GM19328 (cell line): ENCODE measurements around the gene PACSIN1.
"Not testable (repeated sequence)": the region's sequence is repeated elsewhere in the genome, so short reads cannot be mapped to it uniquely, and the experiment has no call there.

Experiments
- ATAC-seq: cut with Tn5 transposase; IDR thresholded peaks from one replicate; pipeline ENCODE4 v1.9.1; 2021; ENCODE audit warnings: mild to moderate bottlenecking, moderate library complexity; ENCODE audit not compliant: unreplicated experiment

Gene PACSIN1

GRCh38 chr6:34484899-34485298, 19.0 kb downstream of the PACSIN1 start:
- ATAC-seq = no peak

DNA sequence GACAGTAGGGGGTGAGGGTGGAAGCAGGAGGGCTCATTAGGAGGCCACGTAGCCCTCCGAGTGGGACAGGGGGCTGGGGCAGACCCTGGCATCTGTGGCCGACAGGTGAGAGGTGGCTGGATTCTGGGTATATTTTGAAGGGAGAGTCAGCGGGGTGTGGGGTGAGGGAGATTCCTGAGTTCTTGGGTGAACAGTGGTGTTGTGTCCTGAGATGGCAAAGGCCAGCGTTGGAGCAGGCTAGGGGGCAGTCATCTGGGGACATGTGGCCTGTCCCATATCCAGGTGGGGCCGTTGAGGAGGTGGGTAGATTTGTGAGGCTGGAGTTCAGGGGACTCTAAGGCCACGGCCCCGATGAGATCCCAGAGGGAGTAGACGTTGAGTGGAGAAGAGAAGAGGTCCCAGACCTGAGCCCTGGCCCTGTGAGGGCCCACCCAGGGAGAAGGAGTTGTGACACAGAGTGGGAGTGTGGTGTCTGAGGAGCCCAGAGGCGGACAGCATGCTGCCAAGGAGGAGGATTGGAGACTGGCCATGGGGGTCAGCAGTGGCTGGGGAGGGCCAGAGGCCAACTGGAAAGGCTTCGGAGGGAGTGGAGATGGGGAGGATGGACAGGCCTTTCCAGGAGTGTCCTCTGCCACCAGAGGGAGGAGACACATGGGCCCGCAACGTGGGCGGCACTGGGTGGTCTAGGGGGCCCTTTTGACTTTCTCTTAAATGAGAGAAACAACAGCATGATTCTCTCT, 19.6 kb downstream of the PACSIN1 start:
- ATAC-seq = no peak

- no peak for ATAC-seq
Observed at GRCh38 chr6:34486106-34486740, 20.3 kb downstream of the PACSIN1 start.

- not testable (repeated sequence) for ATAC-seq
Observed at GRCh38 chr6:34486886-34487285, 21.0 kb downstream of the PACSIN1 start.

GRCh38 chr6:34487536-34487935, 21.7 kb downstream of the PACSIN1 start:
- ATAC-seq = no peak

DNA sequence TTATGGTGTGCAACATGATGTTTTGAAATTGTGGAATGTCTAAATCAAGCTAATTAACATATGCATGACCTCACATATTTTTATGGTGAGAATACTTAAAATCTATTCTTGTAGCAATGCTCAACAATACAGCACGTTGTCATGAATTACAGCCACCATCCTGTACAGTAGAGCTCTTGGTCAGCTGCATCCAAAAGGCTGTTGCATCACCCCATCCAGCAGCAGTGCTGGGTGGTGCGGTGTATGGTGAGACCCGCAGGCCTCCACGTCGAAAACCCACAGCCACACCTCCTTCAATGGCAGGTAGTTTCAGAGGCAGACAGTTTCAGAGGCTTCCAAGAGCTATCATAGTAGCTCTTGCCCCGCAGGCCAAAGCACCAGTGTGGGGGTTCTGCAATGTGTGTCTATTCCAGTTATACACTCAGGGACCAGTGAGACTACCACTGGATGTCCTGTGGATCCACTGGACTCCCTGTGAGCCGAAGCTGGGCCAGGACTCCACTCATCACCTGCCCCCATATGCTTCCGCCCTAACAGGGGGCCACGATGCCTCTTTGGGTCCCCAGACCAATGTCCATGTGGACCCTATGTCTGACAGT, 23.4 kb downstream of the PACSIN1 start:
- no peak for ATAC-seq

DNA sequence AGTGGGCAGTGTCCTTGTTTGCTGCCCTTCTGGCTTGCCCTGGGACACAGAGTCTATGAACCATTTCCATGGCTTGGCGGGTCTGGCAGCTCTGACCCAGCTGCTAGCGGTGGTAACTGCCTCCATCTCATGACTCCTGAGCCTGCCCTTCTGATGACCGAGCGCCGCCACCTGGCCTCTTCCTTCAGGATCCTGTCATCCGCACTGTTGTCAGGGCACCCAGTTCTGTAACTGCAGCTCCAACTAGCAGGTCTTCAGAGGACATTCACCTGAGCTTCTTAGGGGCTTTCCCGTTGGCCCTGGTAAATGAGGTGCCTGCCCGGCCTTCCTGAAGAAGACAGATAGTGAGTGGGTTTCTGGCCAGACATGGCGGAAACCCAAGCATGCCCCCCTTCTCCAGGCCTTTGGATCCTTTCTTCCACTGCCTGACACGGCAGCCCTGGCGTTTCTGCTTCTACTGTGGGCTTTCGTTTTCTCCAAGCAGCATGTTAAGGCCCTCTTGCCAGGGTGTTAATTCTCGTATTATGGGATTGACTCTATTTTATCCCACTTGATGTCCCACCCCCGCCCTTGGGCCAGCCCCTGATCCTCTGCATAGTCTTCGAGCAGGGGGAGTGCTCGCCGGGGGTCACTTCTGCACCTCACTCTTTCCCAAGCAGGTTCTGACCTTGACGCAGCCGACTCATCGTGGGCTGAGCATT, 24.7 kb downstream of the PACSIN1 start:
- no peak for ATAC-seq

DNA sequence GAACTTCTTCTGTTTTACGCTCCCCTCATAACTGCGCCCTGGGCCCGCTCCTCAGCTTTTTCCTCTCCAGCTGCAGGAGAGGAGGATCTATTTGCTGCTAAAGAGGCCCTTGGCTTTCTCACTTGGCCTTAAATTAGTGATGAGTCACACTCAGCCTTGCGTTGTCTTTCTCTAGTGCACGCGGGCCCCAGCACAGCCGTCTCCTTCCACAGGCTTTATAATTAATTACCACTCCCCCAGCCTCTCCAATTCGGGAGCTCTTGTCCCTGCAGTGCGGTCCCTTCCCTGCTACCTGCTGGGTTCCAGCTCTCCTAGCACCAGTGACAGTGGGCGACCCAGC, 25.2 kb downstream of the PACSIN1 start:
- ATAC-seq = no peak

GRCh38 chr6:34493344-34493743, 27.5 kb downstream of the PACSIN1 start:
- ATAC-seq = no peak

DNA sequence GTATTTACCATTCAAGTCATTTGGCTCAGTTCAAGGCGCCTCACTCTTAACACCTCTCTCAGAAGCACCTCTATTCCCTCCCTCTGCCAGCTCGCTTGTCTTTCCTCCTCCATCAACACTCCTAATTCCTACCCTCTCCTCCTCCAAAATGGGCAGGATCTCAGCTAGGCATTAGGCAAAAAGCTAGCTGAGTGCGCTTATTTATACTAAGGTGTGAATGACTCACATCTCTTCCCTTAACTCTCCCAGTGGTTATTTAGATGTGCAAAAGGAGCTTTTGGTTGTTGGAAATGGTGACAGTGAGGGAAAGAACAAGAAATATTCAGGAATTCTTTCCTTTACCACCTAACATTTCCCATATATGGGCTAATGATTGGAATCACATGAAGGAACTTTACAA, 29.1 kb downstream of the PACSIN1 start:
- no peak for ATAC-seq

- ATAC-seq = no peak
Observed at GRCh38 chr6:34496103-34496685, 30.3 kb downstream of the PACSIN1 start.

GRCh38 chr6:34497411-34497810, 31.5 kb downstream of the PACSIN1 start:
- ATAC-seq = no peak

DNA sequence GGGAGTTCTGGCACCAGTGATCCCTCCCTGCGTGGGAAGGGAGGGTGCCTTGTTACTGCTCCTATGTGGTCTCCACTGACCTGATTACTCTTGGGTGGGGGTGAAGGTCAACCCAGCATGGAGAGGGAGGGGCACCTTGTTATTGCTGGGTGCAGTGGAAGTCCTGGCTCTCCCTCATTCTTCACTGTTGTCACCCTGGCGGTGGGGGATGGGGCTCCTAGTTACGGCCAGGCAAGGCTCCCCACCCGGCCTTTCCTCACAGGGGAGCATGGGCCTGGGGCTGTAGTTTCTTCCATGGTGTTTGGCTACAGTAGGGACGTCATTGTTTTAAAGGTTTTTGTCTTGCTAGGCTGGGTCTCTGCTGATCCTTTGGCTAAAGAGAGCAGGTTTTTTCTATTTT, 40.8 kb downstream of the PACSIN1 start:
- ATAC-seq = no peak

- no peak for ATAC-seq
Observed at GRCh38 chr6:34508425-34508824, 42.5 kb downstream of the PACSIN1 start.

GRCh38 chr6:34509782-34510181, 43.9 kb downstream of the PACSIN1 start:
- ATAC-seq = no peak

DNA sequence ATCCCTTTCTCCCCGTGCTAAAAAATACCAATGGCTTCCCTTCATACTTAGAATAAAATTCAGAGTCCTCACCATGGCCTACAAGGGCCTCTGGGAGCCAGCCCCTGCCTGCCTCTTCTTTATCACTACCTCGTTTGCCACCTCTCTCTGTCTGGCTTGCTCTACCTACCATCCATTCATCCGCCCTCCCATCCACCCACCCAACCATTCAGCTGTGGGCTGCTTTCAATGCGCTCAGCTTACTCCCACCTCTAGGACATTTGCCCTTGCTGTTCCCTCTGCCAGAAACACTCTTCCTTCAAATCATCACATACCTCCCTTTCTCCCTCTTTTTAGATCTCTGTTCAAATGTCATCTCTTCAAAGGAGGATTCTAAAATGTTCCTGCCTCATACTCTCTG, 44.4 kb downstream of the PACSIN1 start:
- ATAC-seq = no peak

DNA sequence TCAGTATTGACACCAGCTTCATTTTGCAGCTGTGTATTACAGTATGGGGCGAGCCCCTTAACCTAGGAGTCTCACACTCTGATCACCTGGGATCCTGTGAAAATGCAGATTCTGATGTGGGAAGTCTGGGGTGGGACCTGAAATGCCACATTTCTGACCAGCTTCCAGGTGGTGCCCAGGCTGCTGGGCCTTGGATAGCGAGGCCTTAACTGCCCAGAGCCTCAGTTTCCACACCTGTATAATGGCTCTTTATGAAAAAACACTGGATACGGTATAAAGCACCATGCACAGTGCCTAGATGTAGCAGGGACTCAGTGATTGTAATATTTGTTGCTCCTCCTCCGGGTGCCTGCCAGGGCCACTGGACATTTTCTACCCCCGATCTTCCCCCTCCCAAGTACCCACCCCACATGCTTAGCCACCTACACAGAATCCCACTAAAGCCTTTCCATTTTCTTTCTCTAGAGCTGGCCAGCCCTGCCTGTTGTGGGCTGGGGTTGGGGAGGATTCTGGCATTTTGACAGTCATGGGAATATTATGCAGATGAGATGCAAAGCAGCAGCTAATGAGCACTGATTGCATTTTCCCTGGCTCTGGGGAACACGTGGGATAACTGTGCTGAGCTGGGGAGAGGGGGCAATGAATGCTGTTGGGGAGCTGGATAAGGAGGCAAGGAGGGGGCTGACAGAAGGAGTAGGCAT, 45.5 kb downstream of the PACSIN1 start:
- no peak for ATAC-seq

GRCh38 chr6:34511915-34512737, 46.2 kb downstream of the PACSIN1 start:
- no peak for ATAC-seq

- ATAC-seq = no peak
Observed at GRCh38 chr6:34512738-34513115, 46.9 kb downstream of the PACSIN1 start.

DNA sequence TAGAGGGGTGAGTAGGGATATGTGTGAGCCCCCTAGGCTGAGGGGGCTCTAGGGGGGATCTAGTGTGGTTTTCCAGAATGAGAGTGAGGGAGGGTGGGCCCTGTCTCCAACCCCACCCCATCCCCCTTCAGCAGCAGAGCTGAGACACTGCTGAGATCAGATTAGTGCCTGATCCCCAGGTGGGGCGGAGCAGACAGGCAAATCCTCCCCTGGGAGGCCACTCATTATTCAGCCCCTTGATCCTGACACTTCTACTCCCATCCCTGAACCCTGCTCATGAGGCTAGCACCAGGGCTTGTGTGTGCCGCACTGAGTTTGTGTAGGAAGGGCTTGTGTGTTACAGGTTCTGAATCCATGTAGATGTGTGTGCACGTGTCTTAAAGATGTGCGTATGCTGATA, 47.8 kb downstream of the PACSIN1 start:
- no peak for ATAC-seq
